ENCODE data around the gene BUD31.

DNA sequence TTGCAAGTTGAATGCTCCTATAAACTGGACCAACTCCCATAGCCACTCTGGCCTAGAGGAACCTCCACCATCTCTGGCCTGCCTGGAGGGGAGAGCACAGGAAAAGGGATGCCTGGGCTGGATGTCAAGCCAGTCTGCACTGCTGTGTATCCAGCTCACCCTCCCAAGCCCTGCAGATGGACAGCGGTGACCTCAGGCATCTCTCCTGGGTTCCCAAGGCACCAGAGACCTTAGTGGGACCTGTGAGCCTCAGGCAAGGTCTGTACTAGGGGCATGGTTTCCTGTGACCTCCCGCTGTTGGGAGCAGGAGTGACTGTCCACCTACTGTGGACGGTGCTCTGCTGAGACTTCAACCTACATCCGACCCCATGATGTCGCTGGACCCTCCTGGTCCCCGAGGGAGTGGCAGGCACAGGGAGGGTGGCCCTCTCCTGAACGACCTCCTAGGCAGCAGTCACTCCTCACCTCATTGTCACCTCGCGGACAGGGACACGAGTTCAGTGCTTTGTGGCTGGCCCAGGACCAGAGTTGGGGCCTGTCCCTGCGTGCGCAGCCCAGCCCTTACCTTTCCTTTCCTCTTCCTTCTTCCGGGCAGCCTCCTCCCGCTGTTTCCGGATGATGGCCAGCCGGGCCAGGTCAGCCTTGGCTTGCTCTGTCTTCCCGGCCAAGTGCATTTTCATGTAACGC, 11.3 kb upstream of the BUD31 start:
- TF ChIP-seq EHMT2 (IDR thresholded peaks at IDR 0.05; ENCODE audit: borderline replicate concordance, low read depth, low read length) (no peak), ZNF589 (CRISPR knock-in tag; conservative IDR thresholded peaks at IDR 0.05) (no peak), SMC3 (IDR thresholded peaks at IDR 0.05; ENCODE audit: low read length) (no peak)

Data from HepG2 (cell line).